Measurements from ENCODE around the gene LRRC3. TPM values are rescaled to one million over a fixed set of nuclear protein-coding genes. Genes with fewer than 3 reads are reported as not detected.

The LRRC3 gene
- total RNA-seq, 4 donors from 2014 or later, result 0.78 to 0.92 (median 0.85) TPM

GRCh38 chr21:44485796-44486195 lies 30.5 kb downstream of the LRRC3 start:
- H3K4me1 ChIP-seq, result no peaks in the 10 kb centered on the region
- no peak overlapping the region for H3K27ac ChIP-seq
- no peak overlapping the region for H3K4me3 ChIP-seq (replicated peaks in 1 of 3)
- intact Hi-C loops (cut with DNase I), result no loop called here
- TF ChIP-seq CTCF (IDR thresholded peaks at IDR 0.05) (no peak), POLR2A (IDR thresholded peaks at IDR 0.05) (no peak)
- no peaks in the 10 kb centered on the region for H3K9me3 ChIP-seq
- WGBS, 2 donors, result 49 to 66% methylated on average over 8 to 10 of the region's 10 CpGs
- H3K36me3 ChIP-seq, result no peaks in the 10 kb centered on the region
- H3K27me3 ChIP-seq, result no peaks in the 10 kb centered on the region
- no peak for DNase-seq

DNA sequence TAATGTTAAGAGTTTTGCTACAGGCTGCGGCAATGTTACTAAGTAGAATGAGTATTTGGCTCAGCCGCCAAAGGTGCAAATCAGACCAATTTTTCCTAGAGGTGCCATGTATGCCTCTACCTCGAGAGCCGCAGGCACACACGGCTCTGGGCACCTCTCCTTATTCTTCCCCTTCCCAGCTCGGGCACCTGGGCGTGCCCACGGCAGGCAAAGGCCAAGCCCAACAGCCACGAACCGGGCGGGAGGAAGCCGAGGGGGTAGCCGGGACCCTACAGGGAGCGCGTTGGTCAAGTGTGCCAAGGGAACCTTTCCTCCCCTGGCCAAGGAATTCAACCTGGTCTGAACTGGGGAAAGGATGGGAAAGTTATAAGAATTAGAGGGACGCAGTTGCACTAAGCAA lies 31.0 kb downstream of the LRRC3 start:
- intact Hi-C loops (cut with DNase I), result no loop called here
- Histone ChIP-seq H3K4me3 (replicated peaks in 1 of 3) (no peak overlapping the region), H3K4me1 (no peaks in the 10 kb centered on the region), H3K27me3 (no peaks in the 10 kb centered on the region), H3K27ac (no peak overlapping the region), H3K9me3 (no peaks in the 10 kb centered on the region), H3K36me3 (no peaks in the 10 kb centered on the region)
- no peak for DNase-seq
- 88 to 93% methylated on average over 15 to 16 of the region's 16 CpGs for WGBS, 2 donors
- TF ChIP-seq CTCF (IDR thresholded peaks at IDR 0.05) (no peak), POLR2A (IDR thresholded peaks at IDR 0.05) (no peak)

GRCh38 chr21:44487831-44488230 lies 32.5 kb downstream of the LRRC3 start:
- Histone ChIP-seq H3K27me3 (no peaks in the 10 kb centered on the region), H3K4me1 (no peaks in the 10 kb centered on the region), H3K9me3 (no peaks in the 10 kb centered on the region), H3K4me3 (replicated peaks in 1 of 3) (no peak overlapping the region), H3K27ac (no peak overlapping the region), H3K36me3 (no peaks in the 10 kb centered on the region)
- WGBS, 2 donors, result 29 to 47% methylated on average over 4 of the region's 4 CpGs
- TF ChIP-seq POLR2A (IDR thresholded peaks at IDR 0.05) (no peak), CTCF (IDR thresholded peaks at IDR 0.05) (peak in 1 of 6 experiments; percentile 14)
- intact Hi-C loops (cut with DNase I), result no loop called here
- DNase-seq, result no peak

GRCh38 chr21:44489962-44490361 lies 34.7 kb downstream of the LRRC3 start:
- intact Hi-C loops (cut with DNase I), result no loop called here
- TF ChIP-seq POLR2A (IDR thresholded peaks at IDR 0.05) (no peak), CTCF (IDR thresholded peaks at IDR 0.05) (no peak)
- WGBS, 2 donors, result 40 to 44% methylated on average over 7 of the region's 7 CpGs
- Histone ChIP-seq H3K36me3 (no peaks in the 10 kb centered on the region), H3K27ac (no peak overlapping the region), H3K4me1 (no peaks in the 10 kb centered on the region), H3K27me3 (no peaks in the 10 kb centered on the region), H3K9me3 (no peaks in the 10 kb centered on the region), H3K4me3 (replicated peaks in 1 of 3) (no peak overlapping the region)
- DNase-seq, result no peak

- intact Hi-C loops (cut with DNase I), result no loop called here
- H3K4me1 ChIP-seq, result no peaks in the 10 kb centered on the region
- H3K4me3 ChIP-seq (replicated peaks in 1 of 3), result no peak overlapping the region
- H3K27me3 ChIP-seq, result no peaks in the 10 kb centered on the region
- H3K27ac ChIP-seq, result no peak overlapping the region
- DNase-seq, result no peak
- TF ChIP-seq POLR2A (IDR thresholded peaks at IDR 0.05) (no peak), CTCF (IDR thresholded peaks at IDR 0.05) (no peak)
- no peaks in the 10 kb centered on the region for H3K9me3 ChIP-seq
- 93 to 96% methylated on average over 19 of the region's 19 CpGs for WGBS, 2 donors
- H3K36me3 ChIP-seq, result no peaks in the 10 kb centered on the region
These were observed 35.1 kb downstream of the LRRC3 start for GRCh38 chr21:44490405-44490804.
